ENCODE data around the gene IFITM2.

The IFITM2 gene

DNA sequence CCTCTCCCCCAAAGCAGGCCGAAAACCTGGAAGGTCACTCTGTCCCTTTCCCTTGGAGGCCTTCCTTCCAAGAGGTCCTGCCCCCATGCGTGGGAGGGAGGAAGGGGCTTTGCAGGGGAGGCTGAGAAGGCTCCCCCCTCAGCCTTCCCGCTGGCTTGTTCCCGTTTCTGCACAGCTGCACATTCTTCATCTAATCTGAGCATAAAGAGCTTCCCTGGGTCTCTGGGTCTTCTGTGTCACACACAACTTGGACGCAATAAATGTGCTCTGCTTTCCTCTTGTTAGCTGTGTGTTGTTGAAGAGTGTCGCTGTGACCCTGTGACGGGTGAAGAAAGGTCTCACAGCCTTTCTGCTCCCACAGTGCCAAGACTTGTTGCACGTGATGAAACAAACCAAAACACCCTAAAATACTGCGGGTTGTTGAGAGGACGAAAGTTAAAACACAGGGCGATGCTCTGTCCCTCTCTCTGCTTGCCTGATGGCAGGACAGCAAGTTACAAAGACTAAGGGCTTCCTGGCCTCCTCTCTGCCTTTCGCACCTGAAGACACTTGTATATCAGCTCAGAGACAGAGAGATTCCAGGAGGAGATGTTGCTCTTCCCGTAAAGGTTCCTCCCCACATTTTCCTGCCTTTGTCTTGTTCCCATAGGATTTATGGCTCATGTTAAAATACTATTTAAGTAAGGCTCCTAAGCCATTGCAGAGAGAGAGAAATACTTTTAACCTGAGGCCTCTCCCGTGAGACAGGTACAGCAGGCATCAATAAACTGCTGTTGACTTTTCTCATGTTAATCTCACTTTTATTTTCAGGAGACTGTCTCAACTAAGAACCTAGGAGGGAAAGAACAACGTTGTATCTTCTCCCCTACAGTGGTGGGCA, 28.4 kb downstream of the IFITM2 start:
- TF ChIP-seq, protein P1, sequence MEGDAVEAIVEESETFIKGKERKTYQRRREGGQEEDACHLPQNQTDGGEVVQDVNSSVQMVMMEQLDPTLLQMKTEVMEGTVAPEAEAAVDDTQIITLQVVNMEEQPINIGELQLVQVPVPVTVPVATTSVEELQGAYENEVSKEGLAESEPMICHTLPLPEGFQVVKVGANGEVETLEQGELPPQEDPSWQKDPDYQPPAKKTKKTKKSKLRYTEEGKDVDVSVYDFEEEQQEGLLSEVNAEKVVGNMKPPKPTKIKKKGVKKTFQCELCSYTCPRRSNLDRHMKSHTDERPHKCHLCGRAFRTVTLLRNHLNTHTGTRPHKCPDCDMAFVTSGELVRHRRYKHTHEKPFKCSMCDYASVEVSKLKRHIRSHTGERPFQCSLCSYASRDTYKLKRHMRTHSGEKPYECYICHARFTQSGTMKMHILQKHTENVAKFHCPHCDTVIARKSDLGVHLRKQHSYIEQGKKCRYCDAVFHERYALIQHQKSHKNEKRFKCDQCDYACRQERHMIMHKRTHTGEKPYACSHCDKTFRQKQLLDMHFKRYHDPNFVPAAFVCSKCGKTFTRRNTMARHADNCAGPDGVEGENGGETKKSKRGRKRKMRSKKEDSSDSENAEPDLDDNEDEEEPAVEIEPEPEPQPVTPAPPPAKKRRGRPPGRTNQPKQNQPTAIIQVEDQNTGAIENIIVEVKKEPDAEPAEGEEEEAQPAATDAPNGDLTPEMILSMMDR (conservative IDR thresholded peaks at IDR 0.05) = no peak
- TF ChIP-seq ZFX (IDR thresholded peaks at IDR 0.05) = no peak
- no peak overlapping the region for H3K27ac ChIP-seq

DNA sequence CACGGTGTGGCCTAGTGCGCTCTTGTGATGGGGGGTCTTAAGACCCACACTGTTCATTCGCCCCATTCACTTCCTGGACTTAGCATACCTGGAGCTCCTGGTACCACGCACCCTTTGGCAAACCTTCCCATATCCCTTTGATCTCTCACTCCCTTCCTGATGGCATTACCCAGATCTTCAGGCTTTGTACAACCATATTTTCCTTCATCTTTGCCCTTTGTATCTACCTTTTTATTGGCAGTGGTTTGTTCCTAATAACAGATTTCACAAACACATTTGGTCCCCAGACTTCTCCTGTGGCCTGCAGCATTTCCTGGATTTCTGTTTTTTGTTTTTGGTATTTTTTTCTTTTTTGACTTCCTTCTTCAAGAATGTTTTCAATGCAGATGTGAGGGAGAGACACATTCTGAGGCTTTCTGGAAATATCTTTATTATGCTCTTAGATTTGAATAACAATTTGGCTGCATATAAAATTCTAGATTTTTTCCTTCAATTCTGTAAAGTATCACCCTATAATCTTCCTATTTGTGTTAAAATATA, 29.1 kb downstream of the IFITM2 start:
- H3K27ac ChIP-seq = no peak overlapping the region
- TF ChIP-seq, protein P1 (conservative IDR thresholded peaks at IDR 0.05) = no peak
- no peak for TF ChIP-seq ZFX (IDR thresholded peaks at IDR 0.05)

DNA sequence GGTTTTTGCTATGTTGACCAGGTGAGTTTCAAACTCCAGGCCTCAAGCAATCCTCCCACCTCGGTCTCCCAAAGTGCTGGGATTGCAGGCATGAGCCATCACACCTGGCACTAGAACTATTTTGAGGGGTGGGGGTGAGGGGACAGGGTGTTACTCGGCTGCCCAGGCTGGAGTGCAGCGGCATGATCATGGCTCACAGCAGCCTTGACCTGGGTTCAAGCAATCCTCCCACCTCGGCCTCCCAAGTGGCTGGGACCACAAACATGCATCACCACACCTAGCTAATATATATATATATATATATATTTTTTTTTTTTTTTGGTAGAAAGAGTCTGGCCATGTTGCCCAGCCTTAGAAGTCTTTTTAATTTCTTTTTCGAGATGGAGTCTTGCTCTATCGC, 30.1 kb downstream of the IFITM2 start:
- TF ChIP-seq ZFX (IDR thresholded peaks at IDR 0.05) = no peak
- TF ChIP-seq, protein P1 (conservative IDR thresholded peaks at IDR 0.05) = no peak

DNA sequence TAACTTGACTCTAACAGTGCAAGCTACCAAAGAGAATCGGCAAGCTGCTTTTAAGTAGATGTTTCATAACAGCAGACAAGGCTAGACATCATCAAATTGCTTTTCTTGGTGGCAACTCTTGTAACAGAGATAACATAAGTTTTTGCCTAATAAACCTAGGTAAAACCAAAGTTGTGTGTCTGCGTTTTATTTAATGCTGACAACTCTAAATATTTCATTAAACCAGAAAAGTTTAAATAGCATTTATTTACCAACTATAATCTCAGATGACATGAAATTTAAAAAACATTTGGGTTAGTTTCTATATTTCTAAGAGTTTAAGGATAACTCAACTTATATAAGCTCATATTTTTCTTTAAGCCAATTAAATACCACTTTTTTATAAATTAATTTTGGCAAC, 32.3 kb downstream of the IFITM2 start:
- H3K27ac ChIP-seq = no peak overlapping the region
- no peak for TF ChIP-seq ZFX (IDR thresholded peaks at IDR 0.05)
- TF ChIP-seq, protein P1 (conservative IDR thresholded peaks at IDR 0.05) = no peak

More for the DNA sequence above, 30.1 kb downstream of the IFITM2 start:
- H3K27ac ChIP-seq = no peak overlapping the region

DNA sequence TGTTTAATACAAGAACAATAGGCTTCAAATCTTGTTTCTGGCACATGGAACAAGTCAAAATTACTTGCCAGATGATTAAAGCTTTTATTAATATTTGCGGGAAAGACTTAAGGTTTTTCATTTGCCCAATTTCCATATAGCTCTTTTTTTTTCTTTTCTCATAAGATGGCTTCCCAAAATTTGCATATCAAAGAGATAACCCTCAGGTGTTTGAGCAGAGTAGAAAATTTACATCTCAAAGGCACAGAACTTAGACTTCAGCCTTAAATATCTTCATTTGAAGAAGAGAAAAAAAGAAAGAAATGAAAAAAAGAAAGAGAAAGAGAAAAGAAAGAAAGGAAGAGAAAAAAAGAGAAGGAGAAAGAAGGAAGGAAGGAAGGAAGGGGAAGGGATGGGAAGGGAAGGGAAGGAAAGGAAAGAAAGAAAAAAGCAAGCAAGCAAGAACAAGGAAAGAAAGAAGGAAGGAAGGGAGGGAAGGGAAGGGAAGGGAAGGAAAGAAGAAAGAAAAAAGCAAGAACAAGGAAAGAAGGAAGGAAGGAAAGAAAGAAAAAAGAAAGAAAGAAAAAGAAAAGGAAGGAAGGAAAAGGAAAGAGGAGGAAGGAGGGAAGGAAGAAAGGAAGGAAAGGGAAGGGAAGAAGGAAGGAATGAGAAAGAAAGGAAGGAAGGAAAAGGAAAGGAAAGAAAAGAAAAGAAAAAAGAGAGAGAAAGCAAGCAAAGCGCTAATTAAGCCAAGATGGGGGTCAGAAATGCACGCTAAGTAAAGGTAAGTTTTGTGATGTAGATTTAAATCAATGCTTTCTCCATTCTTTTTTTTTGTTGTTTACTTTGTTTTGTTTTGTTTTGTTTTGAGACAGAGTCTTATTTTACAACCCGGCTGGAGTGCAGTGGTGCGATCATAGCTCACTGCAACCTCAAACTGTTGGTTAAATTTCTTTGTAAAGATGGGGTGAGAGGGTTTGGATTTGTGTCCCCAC, 33.2 kb downstream of the IFITM2 start:
- no peak for TF ChIP-seq ZFX (IDR thresholded peaks at IDR 0.05)
- TF ChIP-seq, protein P1 (conservative IDR thresholded peaks at IDR 0.05) = no peak
- H3K27ac ChIP-seq = no peak overlapping the region

DNA sequence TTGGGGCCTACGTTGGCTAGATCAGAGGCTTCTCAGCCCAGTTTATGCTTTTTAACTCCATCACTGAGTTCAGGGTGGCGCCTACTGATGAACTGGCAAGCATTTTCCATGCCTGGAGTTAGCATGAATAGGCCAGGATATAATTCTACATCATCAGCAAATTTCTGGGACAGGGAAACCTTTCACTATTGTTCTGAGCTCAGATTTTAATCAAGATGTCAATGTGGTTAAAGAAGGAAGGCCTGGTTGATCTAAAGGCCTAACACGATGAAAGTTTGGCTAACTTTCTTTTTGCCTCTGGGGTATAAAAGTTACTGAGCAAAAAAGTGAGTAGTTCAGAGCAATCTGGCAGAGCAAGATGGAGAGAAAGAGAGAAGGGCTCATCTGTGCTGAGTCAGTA, 34.7 kb downstream of the IFITM2 start:
- no peak for TF ChIP-seq ZFX (IDR thresholded peaks at IDR 0.05)
- TF ChIP-seq, protein P1 (conservative IDR thresholded peaks at IDR 0.05) = no peak

More for the DNA sequence above, 34.7 kb downstream of the IFITM2 start:
- H3K27ac ChIP-seq = no peak overlapping the region

Measured in C4-2B (cell line).